KMS-11 (cell line): ENCODE data around the gene SRXN1.

Experiments used
- H2AFZ ChIP-seq: fragments of 200-600 bp; sonication (generic); 2 replicates; pipeline ENCODE4 v1.6.1; 2016; ENCODE audit warnings: antibody characterized with exemption, mixed run types, low read depth
- H3K27ac ChIP-seq: fragments of 200-600 bp; sonication (generic); 2 replicates; pipeline ENCODE4 v1.6.1; 2016; ENCODE audit warnings: mild to moderate bottlenecking, mixed run types
- H3K27me3 ChIP-seq: fragments of 200-600 bp; sonication (generic); 2 replicates; pipeline ENCODE4 v1.6.1; 2017; ENCODE audit warnings: mild to moderate bottlenecking, low read depth, mixed run types, moderate library complexity; ENCODE audit not compliant: insufficient read depth
- H3K36me3 ChIP-seq: fragments of 200-600 bp; sonication (generic); 2 replicates; pipeline ENCODE4 v1.6.1; 2017; ENCODE audit warnings: mild to moderate bottlenecking, mixed run types; ENCODE audit not compliant: insufficient read depth
- H3K4me1 ChIP-seq: fragments of 200-600 bp; sonication (generic); 2 replicates; pipeline ENCODE4 v1.6.1; 2016; ENCODE audit warnings: mild to moderate bottlenecking, low read depth, mixed run types; ENCODE audit not compliant: poor library complexity, severe bottlenecking
- H3K4me2 ChIP-seq: fragments of 200-600 bp; sonication (generic); 2 replicates; pipeline ENCODE4 v1.7.0; 2016; ENCODE audit warnings: mild to moderate bottlenecking, mixed run types
- H3K4me3 ChIP-seq: fragments of 200-600 bp; sonication (generic); IDR thresholded peaks from 2 replicates; pipeline ENCODE4 v1.6.1; 2017; ENCODE audit warnings: low read depth, low read length, mixed read lengths; ENCODE audit not compliant: insufficient read depth
- H3K79me2 ChIP-seq: fragments of 200-600 bp; sonication (generic); 2 replicates; pipeline ENCODE4 v1.6.1; 2016; ENCODE audit warnings: low read depth, mixed run types; ENCODE audit not compliant: insufficient read depth
- H3K9ac ChIP-seq: fragments of 200-600 bp; sonication (generic); 2 replicates; pipeline ENCODE4 v1.6.1; 2016; ENCODE audit warnings: mild to moderate bottlenecking, mixed run types
- H4K20me1 ChIP-seq: fragments of 200-600 bp; sonication (generic); 2 replicates; pipeline ENCODE4 v1.6.1; 2016; ENCODE audit warnings: mild to moderate bottlenecking, mixed run types; ENCODE audit not compliant: insufficient read depth
- TF ChIP-seq, protein P1 (sequence below): fragments of 200-600 bp; sonication (generic); conservative IDR thresholded peaks from 2 replicates; pipeline ENCODE4 v1.6.1; 2017; ENCODE audit warnings: low read depth, mild to moderate bottlenecking, antibody characterized with exemption, low read length, moderate library complexity, mixed read lengths

Gene SRXN1

DNA sequence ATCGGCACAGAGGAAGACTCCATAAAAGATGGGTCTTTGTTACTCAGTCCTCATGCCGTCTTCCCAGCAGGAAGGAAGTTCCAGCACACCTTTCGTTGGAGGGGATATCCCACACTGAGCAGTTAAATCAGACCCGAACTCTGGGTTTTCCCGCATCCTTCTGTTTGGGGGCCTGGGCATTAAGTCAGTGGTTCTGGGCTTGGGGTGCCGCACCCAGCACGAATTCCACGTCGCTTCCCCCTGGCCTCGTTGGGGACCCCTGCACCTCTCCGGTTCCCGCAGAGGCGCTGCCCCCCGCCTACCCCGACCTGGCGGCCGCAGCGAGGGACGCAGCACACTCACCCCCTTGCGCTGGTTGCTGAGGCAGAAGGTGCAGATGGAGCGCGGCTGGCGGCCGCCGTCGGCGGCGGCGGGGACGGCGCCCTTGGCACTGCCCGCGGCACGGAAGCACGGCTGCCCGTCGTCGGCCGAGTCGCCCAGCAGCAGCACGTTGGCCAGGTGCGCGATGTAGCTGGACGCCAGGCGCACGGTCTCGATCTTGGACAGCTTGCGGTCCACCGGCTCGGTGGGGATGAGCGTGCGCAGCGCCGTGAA lies 43.5 kb downstream of the SRXN1 start:
- TF ChIP-seq, protein P1, sequence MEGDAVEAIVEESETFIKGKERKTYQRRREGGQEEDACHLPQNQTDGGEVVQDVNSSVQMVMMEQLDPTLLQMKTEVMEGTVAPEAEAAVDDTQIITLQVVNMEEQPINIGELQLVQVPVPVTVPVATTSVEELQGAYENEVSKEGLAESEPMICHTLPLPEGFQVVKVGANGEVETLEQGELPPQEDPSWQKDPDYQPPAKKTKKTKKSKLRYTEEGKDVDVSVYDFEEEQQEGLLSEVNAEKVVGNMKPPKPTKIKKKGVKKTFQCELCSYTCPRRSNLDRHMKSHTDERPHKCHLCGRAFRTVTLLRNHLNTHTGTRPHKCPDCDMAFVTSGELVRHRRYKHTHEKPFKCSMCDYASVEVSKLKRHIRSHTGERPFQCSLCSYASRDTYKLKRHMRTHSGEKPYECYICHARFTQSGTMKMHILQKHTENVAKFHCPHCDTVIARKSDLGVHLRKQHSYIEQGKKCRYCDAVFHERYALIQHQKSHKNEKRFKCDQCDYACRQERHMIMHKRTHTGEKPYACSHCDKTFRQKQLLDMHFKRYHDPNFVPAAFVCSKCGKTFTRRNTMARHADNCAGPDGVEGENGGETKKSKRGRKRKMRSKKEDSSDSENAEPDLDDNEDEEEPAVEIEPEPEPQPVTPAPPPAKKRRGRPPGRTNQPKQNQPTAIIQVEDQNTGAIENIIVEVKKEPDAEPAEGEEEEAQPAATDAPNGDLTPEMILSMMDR: no peak

DNA sequence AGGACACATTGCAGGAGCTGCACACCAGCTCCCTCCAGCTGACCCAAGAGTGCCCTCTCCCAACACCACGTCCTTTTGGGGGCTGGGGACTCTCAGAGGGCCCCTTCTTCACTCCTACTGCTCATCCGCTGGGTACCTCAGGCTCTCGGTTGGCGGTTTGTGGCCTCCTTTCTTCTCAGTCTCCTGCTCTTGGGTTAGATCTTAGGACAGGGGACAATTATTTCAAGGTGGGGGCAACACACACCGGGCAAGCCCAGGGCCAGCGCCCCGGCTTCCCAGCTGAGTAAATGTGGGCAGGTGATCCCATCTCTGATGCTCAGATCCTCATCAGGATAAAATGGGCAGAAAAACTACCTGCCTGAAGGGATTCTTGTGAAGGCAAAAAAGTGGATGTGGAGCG lies 44.0 kb downstream of the SRXN1 start:
- Histone ChIP-seq H4K20me1 (no peaks in the 10 kb centered on the region), H3K4me3 (no peak overlapping the region), H3K27me3 (no peaks in the 10 kb centered on the region), H2AFZ (no peak overlapping the region), H3K9ac (no peak overlapping the region), H3K4me1 (no peaks in the 10 kb centered on the region), H3K36me3 (no peaks in the 10 kb centered on the region), H3K4me2 (no peak overlapping the region), H3K27ac (no peak overlapping the region), H3K79me2 (no peaks in the 10 kb centered on the region)
- TF ChIP-seq, protein P1: no peak

More for the DNA sequence above, 43.5 kb downstream of the SRXN1 start:
- Histone ChIP-seq H3K4me3 (no peak overlapping the region), H3K4me1 (no peaks in the 10 kb centered on the region), H3K79me2 (no peaks in the 10 kb centered on the region), H3K27ac (no peak overlapping the region), H2AFZ (no peak overlapping the region), H3K4me2 (no peak overlapping the region), H4K20me1 (no peaks in the 10 kb centered on the region), H3K36me3 (no peaks in the 10 kb centered on the region), H3K9ac (no peak overlapping the region), H3K27me3 (no peaks in the 10 kb centered on the region)

DNA sequence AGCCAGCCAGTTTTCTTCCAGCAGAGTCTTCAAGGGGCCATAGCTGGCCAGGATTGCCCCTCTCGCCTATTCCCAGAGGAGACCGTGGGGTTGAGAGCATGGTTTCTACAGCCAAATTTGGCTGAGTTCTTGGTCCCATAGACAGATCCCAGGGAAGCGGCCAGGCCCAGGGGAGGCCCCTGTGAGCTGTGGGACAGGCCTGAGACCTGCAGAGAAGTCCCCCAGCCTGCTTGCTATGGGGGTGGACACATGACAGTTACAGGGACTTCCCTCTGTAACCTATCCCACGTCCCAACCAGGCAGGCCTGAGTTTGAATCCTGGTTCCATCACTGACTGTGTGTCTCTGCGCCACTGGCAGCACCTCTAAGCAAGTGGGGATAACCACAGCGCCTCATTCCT lies 45.5 kb downstream of the SRXN1 start:
- Histone ChIP-seq H3K9ac (no peak overlapping the region), H3K36me3 (no peaks in the 10 kb centered on the region), H3K27me3 (no peaks in the 10 kb centered on the region), H2AFZ (no peak overlapping the region), H3K4me1 (no peaks in the 10 kb centered on the region), H3K79me2 (no peaks in the 10 kb centered on the region), H4K20me1 (no peaks in the 10 kb centered on the region), H3K4me2 (no peak overlapping the region), H3K4me3 (no peak overlapping the region), H3K27ac (no peak overlapping the region)
- TF ChIP-seq, protein P1: no peak

DNA sequence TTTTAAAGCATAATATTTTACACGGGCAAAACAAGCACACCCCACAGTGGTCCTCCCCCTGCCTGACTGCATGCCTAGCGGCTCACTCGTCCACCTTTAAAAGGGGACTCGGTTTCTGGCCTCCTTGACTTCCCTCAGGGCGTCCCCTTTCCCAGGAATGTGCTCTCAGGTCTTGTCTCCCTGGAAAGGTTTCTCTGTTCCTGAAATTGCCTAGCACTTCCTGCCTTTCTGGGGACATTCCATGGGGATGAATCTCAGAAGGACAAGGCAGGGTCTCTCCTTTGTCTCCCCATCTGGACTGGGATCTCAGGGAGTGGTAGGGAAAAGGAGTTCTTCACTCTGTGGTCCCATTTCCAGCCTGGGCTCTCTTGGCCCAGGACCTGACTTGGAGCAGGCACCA lies 47.8 kb downstream of the SRXN1 start:
- Histone ChIP-seq H3K27me3 (no peaks in the 10 kb centered on the region), H3K36me3 (no peaks in the 10 kb centered on the region), H4K20me1 (no peaks in the 10 kb centered on the region), H3K9ac (no peak overlapping the region), H3K4me2 (no peak overlapping the region), H3K27ac (no peak overlapping the region), H3K4me3 (no peak overlapping the region), H2AFZ (no peak overlapping the region), H3K79me2 (no peaks in the 10 kb centered on the region), H3K4me1 (no peaks in the 10 kb centered on the region)
- TF ChIP-seq, protein P1: no peak
